ENCODE data around the gene SHE.

DNA sequence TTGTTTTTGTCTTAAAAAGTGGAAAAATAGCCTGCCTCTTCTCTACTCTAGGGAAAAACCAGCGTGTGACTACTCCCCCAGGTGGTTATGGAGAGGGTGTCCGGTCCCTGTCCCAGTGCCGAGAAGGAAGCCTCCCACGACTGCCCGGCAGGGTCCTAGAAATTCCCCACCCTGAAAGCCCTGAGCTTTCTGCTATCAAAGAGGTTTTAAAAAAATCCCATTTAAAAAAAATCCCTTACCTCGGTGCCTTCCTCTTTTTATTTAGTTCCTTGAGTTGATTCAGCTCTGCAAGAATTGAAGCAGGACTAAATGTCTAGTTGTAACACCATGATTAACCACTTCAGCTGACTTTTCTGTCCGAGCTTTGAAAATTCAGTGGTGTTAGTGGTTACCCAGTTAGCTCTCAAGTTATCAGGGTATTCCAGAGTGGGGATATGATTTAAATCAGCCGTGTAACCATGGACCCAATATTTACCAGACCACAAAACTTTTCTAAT, 35.2 kb downstream of the SHE start:
- TF ChIP-seq, protein P1, sequence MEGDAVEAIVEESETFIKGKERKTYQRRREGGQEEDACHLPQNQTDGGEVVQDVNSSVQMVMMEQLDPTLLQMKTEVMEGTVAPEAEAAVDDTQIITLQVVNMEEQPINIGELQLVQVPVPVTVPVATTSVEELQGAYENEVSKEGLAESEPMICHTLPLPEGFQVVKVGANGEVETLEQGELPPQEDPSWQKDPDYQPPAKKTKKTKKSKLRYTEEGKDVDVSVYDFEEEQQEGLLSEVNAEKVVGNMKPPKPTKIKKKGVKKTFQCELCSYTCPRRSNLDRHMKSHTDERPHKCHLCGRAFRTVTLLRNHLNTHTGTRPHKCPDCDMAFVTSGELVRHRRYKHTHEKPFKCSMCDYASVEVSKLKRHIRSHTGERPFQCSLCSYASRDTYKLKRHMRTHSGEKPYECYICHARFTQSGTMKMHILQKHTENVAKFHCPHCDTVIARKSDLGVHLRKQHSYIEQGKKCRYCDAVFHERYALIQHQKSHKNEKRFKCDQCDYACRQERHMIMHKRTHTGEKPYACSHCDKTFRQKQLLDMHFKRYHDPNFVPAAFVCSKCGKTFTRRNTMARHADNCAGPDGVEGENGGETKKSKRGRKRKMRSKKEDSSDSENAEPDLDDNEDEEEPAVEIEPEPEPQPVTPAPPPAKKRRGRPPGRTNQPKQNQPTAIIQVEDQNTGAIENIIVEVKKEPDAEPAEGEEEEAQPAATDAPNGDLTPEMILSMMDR (conservative IDR thresholded peaks at IDR 0.05; ENCODE audit: low read depth in 2 of 2): peak; percentile 35 to 46; a peak in 3 of 4 replicates
- TF ChIP-seq POLR2AphosphoS5 (IDR thresholded peaks at IDR 0.05; ENCODE audit: low read depth): no peak
- no peak for TF ChIP-seq REST (IDR thresholded peaks at IDR 0.05; ENCODE audit: unreplicated experiment)
- TF ChIP-seq EZH2phosphoT487 (IDR thresholded peaks at IDR 0.05; ENCODE audit: unreplicated experiment): no peak
- TF ChIP-seq JUNB (IDR thresholded peaks at IDR 0.05; ENCODE audit: unreplicated experiment): no peak
- no peak for TF ChIP-seq CREB1 (CRISPR knock-in tag; IDR thresholded peaks at IDR 0.05; ENCODE audit: low read depth)
- TF ChIP-seq EZH2 (IDR thresholded peaks at IDR 0.05; ENCODE audit: low read depth, unreplicated experiment): no peak
- no peak for TF ChIP-seq NANOG (IDR thresholded peaks at IDR 0.05; ENCODE audit: borderline replicate concordance)
- TF ChIP-seq, protein P2, sequence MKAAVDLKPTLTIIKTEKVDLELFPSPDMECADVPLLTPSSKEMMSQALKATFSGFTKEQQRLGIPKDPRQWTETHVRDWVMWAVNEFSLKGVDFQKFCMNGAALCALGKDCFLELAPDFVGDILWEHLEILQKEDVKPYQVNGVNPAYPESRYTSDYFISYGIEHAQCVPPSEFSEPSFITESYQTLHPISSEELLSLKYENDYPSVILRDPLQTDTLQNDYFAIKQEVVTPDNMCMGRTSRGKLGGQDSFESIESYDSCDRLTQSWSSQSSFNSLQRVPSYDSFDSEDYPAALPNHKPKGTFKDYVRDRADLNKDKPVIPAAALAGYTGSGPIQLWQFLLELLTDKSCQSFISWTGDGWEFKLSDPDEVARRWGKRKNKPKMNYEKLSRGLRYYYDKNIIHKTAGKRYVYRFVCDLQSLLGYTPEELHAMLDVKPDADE (IDR thresholded peaks at IDR 0.05): no peak
- no peak for TF ChIP-seq ZNF462 (CRISPR knock-in tag; IDR thresholded peaks at IDR 0.05)
- TF ChIP-seq STAT1 (IDR thresholded peaks at IDR 0.05; ENCODE audit: unreplicated experiment): no peak
- no peak for TF ChIP-seq ZNF114 (CRISPR knock-in tag; IDR thresholded peaks at IDR 0.05)
- no peak for TF ChIP-seq ZNF331 (CRISPR knock-in tag; IDR thresholded peaks at IDR 0.05; ENCODE audit: low read depth)
